ENCODE data around the gene DNAJC11. TPM values are rescaled to one million over a fixed set of nuclear protein-coding genes. Genes with fewer than 3 reads are reported as not detected.
A peak's percentile ranks its signal among the peaks of the same experiment; 100 is the strongest.
"Not testable (repeated sequence)": the region's sequence is repeated elsewhere in the genome, so short reads cannot be mapped to it uniquely, and the experiment has no call there.

The DNAJC11 gene
- polyA plus RNA-seq, 1 of the 3 experiments (the other 2 are of a cell fraction) = 38.2 TPM

DNA sequence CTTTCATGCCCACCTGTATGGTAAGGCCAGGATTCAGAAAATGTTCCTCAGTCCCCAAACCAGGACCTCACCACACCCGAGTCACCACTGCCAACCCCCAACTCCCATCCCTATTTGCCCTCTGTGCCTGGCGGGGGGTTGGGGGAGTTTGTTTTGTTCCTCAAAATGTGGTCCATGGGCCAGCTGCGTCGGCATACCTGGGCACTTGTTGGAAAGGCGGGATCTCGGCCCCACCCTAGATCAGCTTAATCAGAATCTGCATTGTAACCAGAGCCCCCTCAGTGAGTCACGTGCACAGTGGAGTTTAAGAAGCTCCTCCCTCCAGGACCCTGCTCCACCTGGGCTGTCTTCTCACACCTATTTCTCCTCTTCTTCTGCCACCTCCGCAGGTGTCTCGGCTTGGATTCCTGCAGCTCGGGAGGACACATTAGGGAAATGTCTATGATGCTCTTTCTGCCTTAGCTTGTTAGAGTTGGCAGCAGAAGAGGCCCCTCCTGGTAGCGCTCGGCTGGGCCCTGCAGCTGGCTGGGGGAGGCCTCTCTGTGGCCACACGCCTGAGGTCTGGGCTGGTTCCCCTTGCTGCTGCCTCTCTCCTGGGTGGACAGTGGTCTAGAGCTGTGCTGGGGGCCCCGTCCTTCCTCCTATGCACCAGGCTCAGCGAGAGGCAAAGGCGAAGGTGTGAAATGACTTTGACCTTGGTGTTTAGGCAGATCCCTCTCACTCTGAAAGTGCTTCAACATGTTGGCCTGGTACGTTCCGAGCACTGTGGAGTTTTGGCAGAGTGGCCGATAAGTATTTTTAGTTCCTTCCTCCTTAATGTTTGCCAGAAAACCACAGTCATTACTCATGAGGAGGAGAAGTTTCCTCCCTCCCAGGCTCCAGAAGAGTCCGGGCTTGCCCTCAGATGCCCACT is 41.8 kb upstream of the DNAJC11 start (continued):
- TF ChIP-seq MXI1 (IDR thresholded peaks at IDR 0.05; ENCODE audit: low read depth, low read length) (no peak), RCOR1 (IDR thresholded peaks at IDR 0.05; ENCODE audit: low read length) (no peak), NRF1 (IDR thresholded peaks at IDR 0.05; ENCODE audit: low read depth, low read length) (no peak), POLR2AphosphoS5 (IDR thresholded peaks at IDR 0.05; ENCODE audit: low read depth, low read length) (0 out of 2 replicates have a peak, but pooled peaks have one; percentile 26), TAF1 (IDR thresholded peaks at IDR 0.05; ENCODE audit: borderline replicate concordance, low read depth, low read length) (peak; percentile 33; the same call in 1 of the 2 replicates), SMC3 (IDR thresholded peaks at IDR 0.05; ENCODE audit: low read depth, low read length) (no peak), CHD2 (IDR thresholded peaks at IDR 0.05; ENCODE audit: low read length, partially characterized antibody) (no peak), RAD21 (IDR thresholded peaks at IDR 0.05; ENCODE audit: low read length) (no peak), FOXM1 (IDR thresholded peaks at IDR 0.05; ENCODE audit: low read depth) (no peak), FOSL2 (IDR thresholded peaks at IDR 0.05; ENCODE audit: borderline replicate concordance, low read depth) (no peak), GATA2 (CRISPR knock-in tag; IDR thresholded peaks at IDR 0.05) (no peak), RXRA (IDR thresholded peaks at IDR 0.05; ENCODE audit: borderline replicate concordance, low read depth) (peak; percentile 18; the same call in 1 of the 2 replicates), EP300 (IDR thresholded peaks at IDR 0.05; ENCODE audit: borderline replicate concordance in 1 of 2, low read depth in 1 of 2, low read length in 1 of 2) (no peak; a peak in 1 of 4 replicates), FOXJ3 (CRISPR knock-in tag; IDR thresholded peaks at IDR 0.05) (no peak)
- TF ChIP-seq, protein P1, sequence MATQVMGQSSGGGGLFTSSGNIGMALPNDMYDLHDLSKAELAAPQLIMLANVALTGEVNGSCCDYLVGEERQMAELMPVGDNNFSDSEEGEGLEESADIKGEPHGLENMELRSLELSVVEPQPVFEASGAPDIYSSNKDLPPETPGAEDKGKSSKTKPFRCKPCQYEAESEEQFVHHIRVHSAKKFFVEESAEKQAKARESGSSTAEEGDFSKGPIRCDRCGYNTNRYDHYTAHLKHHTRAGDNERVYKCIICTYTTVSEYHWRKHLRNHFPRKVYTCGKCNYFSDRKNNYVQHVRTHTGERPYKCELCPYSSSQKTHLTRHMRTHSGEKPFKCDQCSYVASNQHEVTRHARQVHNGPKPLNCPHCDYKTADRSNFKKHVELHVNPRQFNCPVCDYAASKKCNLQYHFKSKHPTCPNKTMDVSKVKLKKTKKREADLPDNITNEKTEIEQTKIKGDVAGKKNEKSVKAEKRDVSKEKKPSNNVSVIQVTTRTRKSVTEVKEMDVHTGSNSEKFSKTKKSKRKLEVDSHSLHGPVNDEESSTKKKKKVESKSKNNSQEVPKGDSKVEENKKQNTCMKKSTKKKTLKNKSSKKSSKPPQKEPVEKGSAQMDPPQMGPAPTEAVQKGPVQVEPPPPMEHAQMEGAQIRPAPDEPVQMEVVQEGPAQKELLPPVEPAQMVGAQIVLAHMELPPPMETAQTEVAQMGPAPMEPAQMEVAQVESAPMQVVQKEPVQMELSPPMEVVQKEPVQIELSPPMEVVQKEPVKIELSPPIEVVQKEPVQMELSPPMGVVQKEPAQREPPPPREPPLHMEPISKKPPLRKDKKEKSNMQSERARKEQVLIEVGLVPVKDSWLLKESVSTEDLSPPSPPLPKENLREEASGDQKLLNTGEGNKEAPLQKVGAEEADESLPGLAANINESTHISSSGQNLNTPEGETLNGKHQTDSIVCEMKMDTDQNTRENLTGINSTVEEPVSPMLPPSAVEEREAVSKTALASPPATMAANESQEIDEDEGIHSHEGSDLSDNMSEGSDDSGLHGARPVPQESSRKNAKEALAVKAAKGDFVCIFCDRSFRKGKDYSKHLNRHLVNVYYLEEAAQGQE (IDR thresholded peaks at IDR 0.05; ENCODE audit: low read depth, low read length) = no peak

- WGBS (ENCODE audit: low lambda C conversion rate) = 89% methylated on average over 7 of the region's 7 CpGs
- H3K36me3 ChIP-seq (replicated peaks in 1 of 2; ENCODE audit: control insufficient read depth in 1 of 2, insufficient read depth in 2 of 2, low read length in 1 of 2); H3K4me3 ChIP-seq (ENCODE audit: low read depth in 2 of 2, low read length in 1 of 2); H4K20me1 ChIP-seq (ENCODE audit: insufficient read depth); H3K9me3 ChIP-seq; H3K27me3 ChIP-seq (ENCODE audit: insufficient read depth); H3K9me2 ChIP-seq; CTCF ChIA-PET; H3K9ac ChIP-seq; H3K79me2 ChIP-seq (ENCODE audit: insufficient read depth); POLR2A ChIA-PET; H3K4me1 ChIP-seq (ENCODE audit: control insufficient read depth in 1 of 2, insufficient read depth in 2 of 2, low read depth in 1 of 2, low read length in 1 of 2); DNase-seq: not testable (repeated sequence)
- peak overlapping the region; percentile 69; the same call in 1 of the 2 replicates for H3K4me2 ChIP-seq
- H3F3A ChIP-seq (replicated peaks; ENCODE audit: insufficient read depth) = peaks cover 20% of the 10 kb centered on the region
- H3K27ac ChIP-seq (ENCODE audit: low read depth in 2 of 2, low read length in 1 of 2) = peak overlapping the region; percentile 71 to 93; a peak in 3 of 4 replicates
- peak overlapping the region; percentile 79; the same call in 1 of the 2 replicates for H2AFZ ChIP-seq (ENCODE audit: low read depth)
Observed at GRCh38 chr1:6742676-6743188, 41.1 kb upstream of the DNAJC11 start.

All from SK-N-SH (cell line).